GM21619 (cell line): ENCODE data around the gene IRAK4.
"Not testable (repeated sequence)": the region's sequence is repeated elsewhere in the genome, so short reads cannot be mapped to it uniquely, and the experiment has no call there.

Source experiments
- ATAC-seq: cut with Tn5 transposase; IDR thresholded peaks from one replicate; pipeline ENCODE4 v1.9.1; 2021; ENCODE audit not compliant: unreplicated experiment

The IRAK4 gene

DNA sequence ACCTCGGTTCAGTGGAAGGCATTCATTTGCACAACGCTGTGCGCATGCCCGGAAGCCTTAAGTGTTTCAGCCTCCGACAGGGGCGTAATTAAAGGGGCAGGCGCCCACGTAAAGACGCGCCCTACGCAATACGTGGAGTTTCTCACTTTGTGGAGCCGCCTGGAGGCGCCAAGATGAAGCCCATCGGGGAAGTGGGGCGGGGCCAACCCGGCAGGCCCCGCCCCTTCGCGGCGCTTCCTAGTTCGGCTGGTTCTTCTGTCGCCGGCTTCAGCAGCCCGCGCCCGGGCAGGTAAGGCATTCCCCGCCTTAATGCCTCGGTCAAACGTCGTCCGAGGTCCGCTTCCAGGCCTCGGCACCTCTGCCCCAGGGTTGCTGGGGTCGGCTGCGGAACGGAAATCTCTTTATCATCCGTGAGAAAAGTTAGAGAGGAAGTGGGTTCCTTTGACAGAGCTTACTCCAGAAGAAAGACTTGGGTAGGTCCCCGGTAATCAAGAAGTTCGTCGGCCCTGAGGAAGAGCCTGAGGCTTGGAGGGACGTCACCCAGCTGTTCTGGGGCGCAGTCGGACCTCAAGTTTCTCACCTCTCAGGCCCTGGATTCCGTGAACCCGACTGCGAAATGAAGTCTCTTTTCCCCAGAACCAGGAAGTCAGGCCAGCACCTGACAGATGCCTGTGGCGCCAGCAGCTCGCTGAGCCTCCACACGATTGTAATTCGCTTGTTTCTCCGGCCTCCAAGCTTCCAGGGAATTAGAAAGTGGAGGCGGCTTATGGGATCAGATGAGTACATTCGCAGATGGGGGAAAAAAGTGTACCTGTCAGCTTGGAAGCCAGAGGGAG, at the start of gene IRAK4, which contains the start of gene PUS7L:
TSS of gene IRAK4 (plus strand) at position 224 of the 836 bp plus-strand sequence. CDS start 9,161 bp downstream, outside the sequence.
TSS of gene PUS7L (minus strand) at position 63 of the 836 bp plus-strand sequence. CDS start 3,545 bp downstream, outside the sequence.
- ATAC-seq = peak; percentile 95

DNA sequence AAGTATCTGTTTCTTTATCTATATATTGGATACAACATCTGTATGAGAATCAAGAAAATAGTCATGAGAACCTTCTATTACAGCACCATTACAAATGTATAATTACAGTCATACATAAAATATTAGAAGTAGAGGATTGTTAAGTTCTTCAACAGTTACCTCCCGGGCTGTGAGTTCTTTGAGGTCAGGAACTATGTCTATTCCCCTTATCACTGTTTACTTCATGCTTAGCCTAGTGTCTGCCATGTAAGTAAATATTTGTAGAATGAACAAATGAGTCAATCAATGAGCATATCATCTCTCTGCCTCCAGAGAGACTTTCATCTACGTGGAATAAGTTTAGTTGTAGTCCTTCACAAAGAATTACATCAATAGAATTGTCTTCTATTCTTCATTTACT, 47.4 kb upstream of the IRAK4 start:
- ATAC-seq = no peak

DNA sequence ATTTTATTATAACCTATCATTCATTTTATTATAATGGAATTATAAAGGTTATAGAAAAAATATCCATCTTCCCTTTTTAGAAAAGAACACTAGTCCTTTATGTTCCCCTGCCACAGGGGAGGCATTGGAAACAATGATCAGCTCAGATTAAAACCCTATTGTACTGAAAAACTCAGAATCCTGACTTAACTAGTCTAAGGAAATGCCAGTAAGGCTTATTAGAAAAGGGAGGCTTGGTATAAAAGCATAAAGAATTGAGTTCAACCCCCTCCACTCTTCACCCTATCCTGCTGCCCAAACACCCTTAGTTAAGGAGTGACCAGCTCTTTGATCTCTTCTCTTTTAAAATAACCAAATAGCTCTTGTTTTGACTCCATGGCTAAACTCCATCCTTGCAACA, 36.1 kb upstream of the IRAK4 start:
- no peak for ATAC-seq

- no peak for ATAC-seq
These were observed 35.6 kb upstream of the IRAK4 start for GRCh38 chr12:43723134-43723533.

DNA sequence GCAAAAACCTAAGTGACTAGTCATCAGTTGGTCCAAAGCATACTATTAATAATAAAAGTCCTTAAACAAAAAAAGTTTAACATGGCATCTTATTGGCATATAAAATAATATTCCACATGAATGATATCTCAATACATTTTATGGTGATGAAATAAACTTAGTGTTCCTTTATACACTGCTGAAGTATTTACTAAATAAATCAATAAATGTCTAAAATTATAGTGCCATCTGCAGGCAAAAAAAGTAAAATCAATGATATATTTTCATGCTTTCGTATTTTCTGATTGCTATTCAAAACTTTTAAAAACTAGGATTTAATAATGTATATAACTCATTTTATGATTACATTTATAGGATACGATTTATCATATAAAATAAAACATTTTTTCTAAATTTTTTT, 30.6 kb upstream of the IRAK4 start:
- ATAC-seq = no peak

GRCh38 chr12:43728698-43729097, 30.1 kb upstream of the IRAK4 start:
- ATAC-seq = no peak

- no peak for ATAC-seq
These were observed 28.5 kb upstream of the IRAK4 start for GRCh38 chr12:43730283-43730682.

DNA sequence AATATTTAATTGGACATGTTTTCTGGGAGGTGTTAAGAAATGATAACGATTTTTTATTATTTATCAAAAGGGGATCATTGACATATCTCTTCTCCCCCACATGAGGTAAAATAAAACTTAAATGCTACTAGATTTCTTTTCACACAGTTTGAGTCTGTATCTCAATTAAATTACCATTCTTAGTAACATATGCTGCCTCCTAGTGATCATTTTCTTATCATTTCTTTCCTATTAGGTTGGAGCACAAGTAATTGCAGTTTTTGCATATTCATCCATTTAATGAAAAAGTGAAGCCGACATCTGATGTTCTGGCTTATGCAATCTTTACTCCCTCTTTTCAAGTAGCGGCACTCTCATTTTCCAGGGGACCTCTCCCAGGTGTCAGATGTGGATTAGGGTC, 25.1 kb upstream of the IRAK4 start:
- no peak for ATAC-seq

GRCh38 chr12:43736927-43737440, 21.8 kb upstream of the IRAK4 start:
- ATAC-seq = no peak

- ATAC-seq = no peak
These were observed 21.1 kb upstream of the IRAK4 start for GRCh38 chr12:43737646-43738045.

- ATAC-seq = peak; percentile 66
These were observed 18.1 kb upstream of the IRAK4 start for GRCh38 chr12:43740511-43741100.

DNA sequence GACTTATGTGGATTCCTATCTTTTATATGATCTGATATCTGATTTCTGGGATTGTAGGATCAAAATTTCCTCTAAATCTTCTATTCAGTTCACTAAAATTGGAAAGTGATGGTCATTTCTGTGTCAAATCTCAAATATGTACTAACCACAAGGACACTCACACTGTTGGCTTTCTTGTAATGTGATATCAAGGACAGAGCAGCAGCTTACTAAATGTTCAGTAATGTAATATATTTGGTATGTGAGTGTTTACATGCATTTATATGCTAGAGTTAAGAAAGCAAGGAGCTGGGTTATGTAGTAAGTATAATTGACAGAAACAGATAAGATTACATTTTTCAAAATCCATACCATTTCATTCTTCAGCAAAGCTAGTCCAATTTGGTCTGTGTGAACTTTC, 16.6 kb upstream of the IRAK4 start:
- no peak for ATAC-seq

DNA sequence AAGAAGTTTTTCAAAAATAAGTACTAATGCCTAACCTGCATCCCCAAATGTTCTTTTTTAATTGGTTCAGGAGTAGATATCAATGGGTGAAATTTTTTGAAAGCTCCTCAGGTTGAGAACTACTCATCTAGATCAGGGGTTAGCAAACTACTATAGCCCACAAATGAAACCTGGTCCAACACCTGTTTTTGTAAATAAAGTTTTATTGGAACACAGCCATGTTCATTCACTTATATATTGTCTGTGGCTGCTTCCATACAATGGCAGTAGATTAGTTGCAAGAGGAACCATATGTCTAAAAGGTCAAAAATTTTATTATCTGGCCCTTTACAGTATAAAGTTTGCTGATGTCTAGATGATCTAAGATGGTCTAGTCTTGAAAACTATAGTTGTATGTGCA, 13.9 kb upstream of the IRAK4 start:
- ATAC-seq = no peak

DNA sequence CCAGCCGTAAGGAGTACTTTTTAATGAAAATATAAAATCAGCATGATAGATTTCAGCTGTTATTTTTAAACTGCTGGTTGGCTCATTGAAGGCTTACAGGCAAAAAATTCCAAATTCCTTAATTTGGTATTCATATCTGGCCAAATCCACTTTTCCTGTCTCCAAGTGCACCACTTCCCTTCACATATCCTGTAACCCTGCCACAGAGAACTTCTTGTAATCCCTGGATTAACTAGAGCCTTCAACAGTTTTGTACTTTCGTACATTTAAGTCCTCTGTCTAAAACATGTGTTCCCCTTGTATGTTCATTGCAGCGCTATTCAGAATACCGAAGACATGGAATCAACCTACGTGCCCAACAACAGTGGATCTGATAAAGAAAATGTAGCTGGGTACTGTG, 9.7 kb upstream of the IRAK4 start:
- no peak for ATAC-seq

- ATAC-seq = no peak
These were observed 7.9 kb upstream of the IRAK4 start for GRCh38 chr12:43750814-43751213.

GRCh38 chr12:43751360-43751759, 7.4 kb upstream of the IRAK4 start:
- not testable (repeated sequence) for ATAC-seq

DNA sequence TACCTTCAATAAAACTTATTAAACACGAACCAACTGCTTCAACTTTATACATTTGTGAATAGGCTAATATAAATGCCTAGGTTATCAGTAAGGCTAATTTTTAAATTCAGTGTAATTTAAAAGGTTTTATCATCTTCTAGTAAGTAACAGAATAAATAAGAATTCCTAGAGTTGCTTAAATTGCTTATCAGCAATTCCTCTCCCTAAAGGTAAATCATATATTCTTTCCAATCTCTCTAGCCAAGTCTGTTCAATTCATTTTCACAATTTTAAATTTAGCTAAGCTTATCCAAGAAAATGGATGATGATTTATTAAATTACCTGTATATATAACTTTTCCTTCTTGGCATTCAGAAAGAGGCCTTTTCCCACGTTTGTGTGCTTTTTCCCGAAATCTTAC, 4.7 kb upstream of the IRAK4 start:
- ATAC-seq = no peak

- ATAC-seq = no peak
These were observed 464 bp upstream of the IRAK4 start for GRCh38 chr12:43758247-43758727.

DNA sequence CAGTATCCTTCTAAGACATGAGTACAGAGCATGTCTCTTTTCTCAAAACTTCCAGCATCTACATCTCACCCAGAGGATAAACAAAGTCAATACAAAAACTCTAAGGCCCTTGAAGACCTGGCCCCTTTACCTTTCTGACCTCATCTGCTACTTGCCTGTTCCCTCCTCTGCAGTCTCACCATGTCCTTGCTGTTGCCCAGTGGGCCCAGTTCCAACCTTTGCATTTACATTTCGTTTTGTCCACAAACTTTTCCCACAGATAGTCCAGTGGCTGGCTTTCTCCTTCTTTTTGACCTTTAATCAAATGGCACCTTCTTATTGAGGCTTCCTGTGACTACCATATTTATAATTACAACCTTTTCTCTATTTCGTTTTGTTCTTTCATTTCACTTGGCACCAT, 1.6 kb downstream of the IRAK4 start:
- ATAC-seq = no peak

DNA sequence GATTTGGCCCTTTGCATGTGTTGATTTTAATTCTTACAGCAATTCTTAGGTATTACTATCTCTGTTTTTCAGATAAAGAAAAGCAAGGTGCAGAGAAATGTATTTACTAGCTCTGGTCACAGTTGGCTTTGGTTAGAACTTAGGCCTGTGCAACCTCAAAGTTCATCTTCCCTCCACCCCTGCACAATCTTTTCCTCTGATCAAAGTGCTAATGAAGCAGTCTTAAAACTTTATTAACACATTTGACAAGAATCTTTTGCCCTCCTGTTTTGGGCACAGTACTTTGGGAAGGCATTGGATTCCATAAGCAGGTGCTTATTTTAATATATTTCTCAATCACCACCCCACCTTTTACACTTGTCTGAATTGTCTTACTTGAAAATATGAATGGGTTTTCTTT, 2.7 kb downstream of the IRAK4 start:
- ATAC-seq = no peak

GRCh38 chr12:43762596-43762995, 3.8 kb downstream of the IRAK4 start:
- no peak for ATAC-seq

DNA sequence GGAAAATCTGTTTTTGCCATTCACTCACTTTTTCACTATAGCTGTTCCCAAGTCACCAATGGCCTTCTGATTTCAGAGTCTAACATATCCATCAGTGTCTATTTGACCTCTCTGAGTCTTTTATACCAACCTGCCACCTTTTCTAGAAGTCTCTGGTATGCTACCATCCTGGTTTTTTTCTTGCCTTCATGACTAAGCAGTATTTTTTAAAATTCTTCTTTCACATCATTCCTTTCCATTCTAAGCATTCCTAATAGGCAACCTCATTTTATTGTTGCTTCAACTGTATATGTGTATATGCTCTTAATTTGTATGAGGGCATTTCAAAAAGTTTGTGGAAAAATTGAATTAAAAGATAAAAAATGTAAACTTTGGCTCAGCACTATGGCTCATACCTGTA, 5.0 kb downstream of the IRAK4 start:
- ATAC-seq = no peak
